MCF 10A (cell line): ENCODE data around the gene COX14. TPM values are rescaled to one million over a fixed set of nuclear protein-coding genes. Genes with fewer than 3 reads are reported as not detected.
A peak's percentile ranks its signal among the peaks of the same experiment; 100 is the strongest.

Experiments
- Bru-seq: library from RNA; stranded (reverse); fragments of 400-500 nt; gene quantifications from one replicate; lab custom pipeline; 2021; lab: Mats Ljungman, UMichigan
- BruChase-seq, 2 experiments: library from RNA; stranded (reverse); fragments of 400-500 nt; gene quantifications; one replicate each; lab custom pipeline; 2021; lab: Mats Ljungman, UMichigan
- BruUV-seq: library from RNA; stranded (reverse); fragments of 400-500 nt; replicated peaks from 2 replicates; lab custom pipeline; 2021; lab: Mats Ljungman, UMichigan
- CTCF ChIA-PET: fragments of 300-600 bp; sonication (Branson Sonifier 250); formaldehyde crosslinking; extraction: SDS; loops from one replicate; lab custom pipeline; 2021; ENCODE audit warnings: antibody characterized with exemption, inconsistent platforms; lab: Yijun Ruan, JAX
- POLR2A ChIA-PET: fragments of 300-600, 350-650 bp; sonication (Branson Sonifier 250); formaldehyde crosslinking; extraction: SDS; loops from one replicate; lab custom pipeline; 2020; ENCODE audit warnings: antibody characterized with exemption, inconsistent platforms; lab: Yijun Ruan, JAX
- DNase-seq: peaks from one replicate; pipeline ENCODE4 v3.0.0-alpha.2; 2018; ENCODE audit not compliant: unreplicated experiment
- H3K27ac Mint-ChIP-seq: one replicate; pipeline ENCODE4 v1.8.0; 2022; ENCODE audit warnings: mild to moderate bottlenecking, low read depth, mixed read lengths; ENCODE audit not compliant: unreplicated experiment
- H3K27me3 Mint-ChIP-seq: one replicate; pipeline ENCODE4 v1.8.0; 2022; ENCODE audit warnings: mixed read lengths; ENCODE audit not compliant: insufficient read depth, unreplicated experiment
- H3K36me3 Mint-ChIP-seq: one replicate; pipeline ENCODE4 v1.8.0; 2022; ENCODE audit warnings: mild to moderate bottlenecking, moderate library complexity, mixed read lengths; ENCODE audit not compliant: insufficient read depth, unreplicated experiment
- H3K4me1 Mint-ChIP-seq: one replicate; pipeline ENCODE4 v1.8.0; 2022; ENCODE audit warnings: mixed read lengths; ENCODE audit not compliant: insufficient read depth, unreplicated experiment
- H3K4me3 Mint-ChIP-seq: one replicate; pipeline ENCODE4 v1.8.0; 2022; ENCODE audit warnings: mild to moderate bottlenecking, moderate library complexity, mixed read lengths; ENCODE audit not compliant: unreplicated experiment
- H3K9me3 Mint-ChIP-seq: one replicate; pipeline ENCODE4 v1.8.0; 2022; ENCODE audit warnings: mixed read lengths; ENCODE audit not compliant: unreplicated experiment
- CTCF ChIP-seq: fragments of 200-600 bp; IDR thresholded peaks from one replicate; pipeline ENCODE4 v1.8.0; 2022; ENCODE audit warnings: antibody characterized with exemption, mild to moderate bottlenecking; ENCODE audit not compliant: unreplicated experiment
- intact Hi-C: fragments of 100-400 bp; cut with micrococcal nuclease; formaldehyde crosslinking; loops from 2 replicates; pipeline ENCODE4 v1.14.1; 2022
- long read RNA-seq: library from polyadenylated mRNA; stranded (forward); transcript quantifications from one replicate; pipeline ENCODE4 v2.0.0, GENCODE V29; 2022
- total RNA-seq: library from RNA; stranded (reverse); gene quantifications from 2 replicates; pipeline ENCODE4 v1.2.3, GENCODE V29; 2022

The COX14 gene
- total RNA-seq: 43.6 and 45.2 TPM in 2 replicates
- Bru-seq, nascent RNA: percentile 83 among the genes with signal in this experiment
- BruChase-seq, experiment 1, labeled RNA remaining after a 6-hour chase: percentile 95 among the genes with signal in this experiment
- percentile 90 among the genes with signal in this experiment for BruChase-seq, experiment 2, labeled RNA remaining after a 2-hour chase
- long read RNA-seq, transcript COX14-203 (2 exons, 739 nt): major isoform, 65 of 74 reads
- long read RNA-seq, partial matches to known transcripts: 5 of 74 reads
- long read RNA-seq, other reads (novel, unspliced or antisense): 0 of 74 reads

- H3K4me1 Mint-ChIP-seq: peaks cover 12% of the 10 kb centered on the region
- no peaks in the 10 kb centered on the region for H3K9me3 Mint-ChIP-seq
- ChIA-PET POLR2A (interaction anchor here (0.6 to 5.0 kb wide), 52 partner anchors 10 to 1141 kb away, joined by 3 to 70 read pairs (median 5); partner anchors contain the start of genes CERS5, GPD1, LARP4 and LIMA1), CTCF (interaction anchor here (0.6 to 15.2 kb wide), 44 partner anchors 9 to 1784 kb away, joined by 3 to 232 read pairs (median 4); partner anchors contain the start of genes CERS5, GPD1 and SMARCD1)
- H3K36me3 Mint-ChIP-seq: peaks cover 16% of the 10 kb centered on the region
- peak; percentile 99 for DNase-seq
- peak within 1 kb of the TSS; percentile 93 for H3K27ac Mint-ChIP-seq
- H3K27me3 Mint-ChIP-seq: no peaks in the 10 kb centered on the region
- BruUV-seq: no TSS peak
- TF ChIP-seq CTCF: peak; percentile 80
- peak within 1 kb of the TSS; percentile 99 for H3K4me3 Mint-ChIP-seq
- intact Hi-C loops: loop anchor here (1.0 to 2.0 kb wide), 2 partner anchors 37 to 55 kb away; partner anchors contain the start of gene CERS5
Measured at GRCh38 chr12:50111693-50112455, at the start of gene COX14. TSS of gene COX14 (plus strand) at chr12:50112236. CDS start at chr12:50120044, 7,808 bp downstream.

GRCh38 chr12:50062728-50063460, 49.1 kb upstream of the COX14 start:
- Mint-ChIP-seq H3K36me3 (no peaks in the 10 kb centered on the region), H3K4me1 (peaks cover 4% of the 10 kb centered on the region), H3K4me3 (no peak overlapping the region), H3K9me3 (no peaks in the 10 kb centered on the region), H3K27me3 (no peaks in the 10 kb centered on the region), H3K27ac (no peak overlapping the region)
- POLR2A ChIA-PET: no interaction called here
- CTCF ChIA-PET: interaction anchor here (0.6 to 2.3 kb wide), 6 partner anchors 8 to 196 kb away, joined by 3 to 14 read pairs (median 4); partner anchors contain the start of gene COX14
- TF ChIP-seq CTCF: no peak
- DNase-seq: peak; percentile 36
- intact Hi-C loops: no loop called here
- no TSS peak for BruUV-seq

GRCh38 chr12:50065726-50066310, 46.2 kb upstream of the COX14 start:
- Mint-ChIP-seq H3K4me3 (no peak overlapping the region), H3K9me3 (no peaks in the 10 kb centered on the region), H3K4me1 (peaks cover 14% of the 10 kb centered on the region), H3K27ac (no peak overlapping the region), H3K36me3 (no peaks in the 10 kb centered on the region), H3K27me3 (no peaks in the 10 kb centered on the region)
- ChIA-PET CTCF (interaction anchor here (0.6 to 11.8 kb wide), 8 partner anchors 9 to 199 kb away, joined by 3 to 241 read pairs (median 7); partner anchors contain the start of gene AQP6), POLR2A (interaction anchor here (1.3 kb wide), 1 partner anchor 167 kb away, joined by 3 read pairs; no protein-coding TSS in a partner anchor)
- TF ChIP-seq CTCF: no peak
- DNase-seq: no peak
- intact Hi-C loops: no loop called here
- no TSS peak for BruUV-seq
